HepG2 (cell line): ENCODE measurements around the gene CALD1. TPM values are rescaled to one million over a fixed set of nuclear protein-coding genes. Genes with fewer than 3 reads are reported as not detected.

Experiments
- EHMT2 ChIP-seq: fragments of 200-600 bp; sonication (generic); IDR thresholded peaks from 2 replicates; pipeline ENCODE4 v1.7.0; 2017; ENCODE audit warnings: antibody characterized with exemption, low read depth, low read length, borderline replicate concordance
- FOSL2 ChIP-seq: sonication (generic); formaldehyde crosslinking; IDR thresholded peaks from 2 replicates; pipeline ENCODE4 v1.4.0; 2020; ENCODE audit warnings: missing genetic modification reagents
- HHEX ChIP-seq: IDR thresholded peaks from 2 replicates; pipeline ENCODE4 v1.6.1; 2016; ENCODE audit warnings: control low read depth
- KDM2A ChIP-seq: sonication (generic); formaldehyde crosslinking; IDR thresholded peaks from 2 replicates; pipeline ENCODE4 v1.4.0; 2020; ENCODE audit warnings: low read depth, missing genetic modification reagents, borderline replicate concordance
- MAFG ChIP-seq: sonication (generic); formaldehyde crosslinking; IDR thresholded peaks from 2 replicates; pipeline ENCODE4 v1.5.1; 2020; ENCODE audit warnings: mild to moderate bottlenecking, missing genetic modification reagents
- SATB2 ChIP-seq: sonication (generic); formaldehyde crosslinking; IDR thresholded peaks from 2 replicates; pipeline ENCODE4 v1.5.0; 2020; ENCODE audit warnings: missing genetic modification reagents
- SMARCE1 ChIP-seq: fragments of 450-650 bp; IDR thresholded peaks from 2 replicates; pipeline ENCODE4 v1.6.1; 2017; ENCODE audit warnings: borderline replicate concordance
- SP2 ChIP-seq: sonication (generic); formaldehyde crosslinking; IDR thresholded peaks from 2 replicates; pipeline ENCODE4 v1.5.1; 2020; ENCODE audit warnings: mild to moderate bottlenecking, missing genetic modification reagents
- TAF1 ChIP-seq: sonication (generic); formaldehyde crosslinking; IDR thresholded peaks from 2 replicates; pipeline ENCODE4 v1.4.0; 2020; ENCODE audit warnings: missing genetic modification reagents
- TSC22D2 ChIP-seq: sonication (generic); formaldehyde crosslinking; IDR thresholded peaks from 2 replicates; pipeline ENCODE4 v1.5.1; 2020; ENCODE audit warnings: missing genetic modification reagents, mild to moderate bottlenecking, borderline replicate concordance
- ZFAT ChIP-seq: sonication (generic); formaldehyde crosslinking; conservative IDR thresholded peaks from 2 replicates; pipeline ENCODE4 v1.8.1; 2023; ENCODE audit warnings: missing genetic modification reagents, inconsistent platforms
- ZNF20 ChIP-seq: sonication (generic); formaldehyde crosslinking; IDR thresholded peaks from 2 replicates; pipeline ENCODE4 v1.4.0; 2020; ENCODE audit warnings: mild to moderate bottlenecking, moderate library complexity, missing genetic modification reagents
- ZNF318 ChIP-seq: sonication (generic); formaldehyde crosslinking; IDR thresholded peaks from 2 replicates; pipeline ENCODE4 v1.4.0; 2020; ENCODE audit warnings: mild to moderate bottlenecking, missing genetic modification reagents
- ZNF569 ChIP-seq: sonication (generic); formaldehyde crosslinking; IDR thresholded peaks from 2 replicates; pipeline ENCODE4 v1.5.0; 2020; ENCODE audit warnings: mild to moderate bottlenecking, missing genetic modification reagents, moderate library complexity, borderline replicate concordance
- ZNF781 ChIP-seq: sonication (generic); formaldehyde crosslinking; IDR thresholded peaks from 2 replicates; pipeline ENCODE4 v1.5.1; 2020; ENCODE audit warnings: borderline replicate concordance, mild to moderate bottlenecking, missing genetic modification reagents; ENCODE audit errors: not compliant biosample characterization
- ZNF788 ChIP-seq: sonication (generic); formaldehyde crosslinking; IDR thresholded peaks from 2 replicates; pipeline ENCODE4 v1.5.0; 2020; ENCODE audit warnings: mild to moderate bottlenecking, missing genetic modification reagents, borderline replicate concordance
- polyA plus RNA-seq, 8 experiments: library from polyadenylated mRNA; depleted of rRNA in 3 of 8; stranded (reverse) in 7 of 8; unstranded in 1 of 8; fragments of >200 nt; fragmentation: Illumina TruSeq in 4 of 8; extraction: Trizol in 4 of 8; gene quantifications; 2 replicates each; pipeline versions ENCODE4 v1.2.1 to v1.2.3, GENCODE V29; 2011 to 2016; ENCODE audit warnings: low read depth in 4 of 8, missing spikeins in 1 of 8, mixed read lengths in 1 of 8; ENCODE audit not compliant: insufficient read depth in 1 of 8
- total RNA-seq, 5 experiments: library from RNA; depleted of rRNA; stranded (reverse); fragments of >200 nt; fragmentation: Illumina TruSeq; extraction: Trizol; gene quantifications; 2 replicates each; pipeline ENCODE4 v1.2.3, GENCODE V29; 2016; ENCODE audit warnings: low read depth in 1 of 5
- TF ChIP-seq, protein P1 (sequence below): sonication (generic); formaldehyde crosslinking; IDR thresholded peaks from 2 replicates; pipeline ENCODE4 v1.8.0; 2022; ENCODE audit warnings: missing genetic modification reagents, mild to moderate bottlenecking, inconsistent platforms, borderline replicate concordance
- TF ChIP-seq, protein P2 (sequence below): sonication (generic); formaldehyde crosslinking; IDR thresholded peaks from 2 replicates; pipeline ENCODE4 v1.4.0; 2020; ENCODE audit warnings: low read depth, mild to moderate bottlenecking, missing genetic modification reagents

The CALD1 gene
- total and polyA plus RNA-seq, 2 of the 13 experiments (the other 11 are each of a cell fraction or from before 2014, with no cell fraction given), result 53.0 to 112 TPM

- TF ChIP-seq ZNF781 (CRISPR knock-in tag) (peak; percentile 71), ZFAT (CRISPR knock-in tag) (no peak), ZNF318 (CRISPR knock-in tag) (0 out of 2 replicates have a peak, but pooled peaks have one; percentile 60), MAFG (CRISPR knock-in tag) (no peak), FOSL2 (CRISPR knock-in tag) (peak; percentile 24), HHEX (CRISPR knock-in tag) (no peak), ZNF569 (CRISPR knock-in tag) (no peak), SP2 (no peak), SMARCE1 (no peak), SATB2 (CRISPR knock-in tag) (no peak), ZNF20 (CRISPR knock-in tag) (no peak), KDM2A (peak; percentile 87), TSC22D2 (CRISPR knock-in tag) (0 out of 2 replicates have a peak, but pooled peaks have one; percentile 30), EHMT2 (no peak), TAF1 (peak; percentile 82), ZNF788 (no peak)
- TF ChIP-seq, protein P1, sequence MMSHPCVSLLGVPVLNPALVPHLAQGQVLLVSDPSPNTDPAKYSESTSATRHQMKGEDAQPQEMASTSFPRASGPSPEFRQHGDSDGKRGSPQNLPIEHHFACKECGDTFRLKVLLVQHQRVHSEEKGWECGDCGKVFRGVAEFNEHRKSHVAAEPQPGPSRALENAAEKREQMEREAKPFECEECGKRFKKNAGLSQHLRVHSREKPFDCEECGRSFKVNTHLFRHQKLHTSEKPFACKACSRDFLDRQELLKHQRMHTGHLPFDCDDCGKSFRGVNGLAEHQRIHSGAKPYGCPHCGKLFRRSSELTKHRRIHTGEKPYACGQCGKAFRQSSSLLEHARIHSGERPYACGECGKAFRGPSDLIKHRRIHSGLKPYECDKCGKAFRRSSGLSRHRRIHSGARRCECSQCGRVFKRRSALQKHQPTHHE (CRISPR knock-in tag), result no peak
- TF ChIP-seq, protein P2, sequence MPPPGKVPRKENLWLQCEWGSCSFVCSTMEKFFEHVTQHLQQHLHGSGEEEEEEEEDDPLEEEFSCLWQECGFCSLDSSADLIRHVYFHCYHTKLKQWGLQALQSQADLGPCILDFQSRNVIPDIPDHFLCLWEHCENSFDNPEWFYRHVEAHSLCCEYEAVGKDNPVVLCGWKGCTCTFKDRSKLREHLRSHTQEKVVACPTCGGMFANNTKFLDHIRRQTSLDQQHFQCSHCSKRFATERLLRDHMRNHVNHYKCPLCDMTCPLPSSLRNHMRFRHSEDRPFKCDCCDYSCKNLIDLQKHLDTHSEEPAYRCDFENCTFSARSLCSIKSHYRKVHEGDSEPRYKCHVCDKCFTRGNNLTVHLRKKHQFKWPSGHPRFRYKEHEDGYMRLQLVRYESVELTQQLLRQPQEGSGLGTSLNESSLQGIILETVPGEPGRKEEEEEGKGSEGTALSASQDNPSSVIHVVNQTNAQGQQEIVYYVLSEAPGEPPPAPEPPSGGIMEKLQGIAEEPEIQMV (CRISPR knock-in tag), result 0 out of 2 replicates have a peak, but pooled peaks have one; percentile 49
Measured at GRCh38 chr7:134986363-134987251, 207.2 kb downstream of the CALD1 start, which contains the start of gene AGBL3 (continued).
